GM12878 (cell line): ENCODE results near the gene COLQ. TPM values are rescaled to one million over a fixed set of nuclear protein-coding genes. Genes with fewer than 3 reads are reported as not detected.

Experiments used
- ATAC-seq: fragments of 200-7000 bp; cut with Tn5 transposase; 3 replicates; pipeline ENCODE4 v1.9.1; 2020; ENCODE audit warnings: mild to moderate bottlenecking, moderate library complexity
- BruUV-seq: library from RNA; stranded (reverse); fragments of 400-500 nt; replicated peaks from 2 replicates; lab custom pipeline; 2021; lab: Mats Ljungman, UMichigan
- CTCF ChIA-PET: fragments of 300-600 bp; sonication (Branson Sonifier 250); formaldehyde crosslinking; extraction: SDS; loops from one replicate; lab custom pipeline; 2021; ENCODE audit warnings: inconsistent platforms; lab: Yijun Ruan, JAX
- POLR2A ChIA-PET: fragments of 350-600 bp; formaldehyde crosslinking; extraction: SDS; loops from one replicate; lab custom pipeline; 2021; ENCODE audit warnings: inconsistent platforms; lab: Charles Lee
- RAD21 ChIA-PET: fragments of 300-600 bp; sonication (Branson Sonifier 250); formaldehyde crosslinking; loops from one replicate; lab custom pipeline; 2023; ENCODE audit warnings: antibody characterized with exemption; ENCODE audit not compliant: unreplicated experiment; lab: Charles Lee
- SMC1A ChIA-PET: fragments of 300-600 bp; sonication (Branson Sonifier 250); formaldehyde crosslinking; loops from one replicate; lab custom pipeline; 2023; ENCODE audit not compliant: unreplicated experiment, uncharacterized antibody; lab: Charles Lee
- DNase-seq: peaks from one replicate; pipeline ENCODE4 v3.0.0-alpha.2; 2011; ENCODE audit warnings: low read depth, low spot score
- FAIRE-seq: peaks from 3 replicates; lab custom pipeline; 2011; peaks lifted over from hg19 to GRCh38; lab: Jason Lieb, UNC
- H2AFZ ChIP-seq: 2 replicates; pipeline ENCODE4 v1.6.0; 2011; ENCODE audit warnings: low read depth, low read length, control low read depth; ENCODE audit not compliant: control insufficient read depth
- H3K27ac ChIP-seq: 2 replicates; pipeline ENCODE4 v1.5.1; 2011; ENCODE audit warnings: control low read depth; ENCODE audit not compliant: control insufficient read depth, insufficient read depth
- H3K27me3 ChIP-seq, 2 experiments: replicated peaks in 1 of 2; 2 replicates each; pipeline versions ENCODE4 v1.6.0 to v1.6.1; 2011; ENCODE audit warnings: low read length in 1 of 2; ENCODE audit not compliant: control insufficient read depth in 2 of 2, insufficient read depth in 2 of 2
- H3K36me3 ChIP-seq, 2 experiments: 2 replicates each; pipeline ENCODE4 v1.5.1; 2011; ENCODE audit warnings: low read length in 1 of 2; ENCODE audit not compliant: control insufficient read depth in 2 of 2, insufficient read depth in 2 of 2
- H3K4me1 ChIP-seq: 2 replicates; pipeline ENCODE4 v1.6.1; 2011; ENCODE audit warnings: mild to moderate bottlenecking, low read length, moderate library complexity, mixed read lengths; ENCODE audit not compliant: control insufficient read depth, insufficient read depth
- H3K4me2 ChIP-seq: 2 replicates; pipeline ENCODE4 v1.6.0; 2011; ENCODE audit warnings: control low read depth; ENCODE audit not compliant: control insufficient read depth, insufficient read depth
- H3K4me3 ChIP-seq: fragments of 200-600 bp; sonication (generic); 2 replicates; pipeline ENCODE4 v1.5.1; 2016
- H3K79me2 ChIP-seq: 2 replicates; pipeline ENCODE4 v1.6.0; 2011; ENCODE audit warnings: low read length; ENCODE audit not compliant: control insufficient read depth, insufficient read depth
- H3K9ac ChIP-seq: 2 replicates; pipeline ENCODE4 v1.8.0; 2011; ENCODE audit warnings: low read length, control low read depth, mixed read lengths; ENCODE audit not compliant: control insufficient read depth, insufficient read depth
- H3K9me3 ChIP-seq: replicated peaks from 3 replicates; pipeline ENCODE4 v1.5.1; 2011; ENCODE audit warnings: mild to moderate bottlenecking, low read length; ENCODE audit not compliant: control insufficient read depth, insufficient read depth
- H4K20me1 ChIP-seq: 2 replicates; pipeline ENCODE4 v1.6.0; 2011; ENCODE audit not compliant: control insufficient read depth, insufficient read depth
- CHD2 ChIP-seq: IDR thresholded peaks from 2 replicates; pipeline ENCODE4 v1.6.1; 2011; ENCODE audit warnings: low read depth, low read length, improper control_type of control experiment, borderline replicate concordance
- ETV6 ChIP-seq, 2 experiments: fragments of 450-650 bp in 1 of 2; IDR thresholded peaks in 1 of 2; conservative IDR thresholded peaks in 1 of 2; 2 replicates each; pipeline ENCODE4 v1.6.1; 2014; ENCODE audit warnings: antibody characterized with exemption in 1 of 2, borderline replicate concordance in 1 of 2, low read depth in 1 of 2, mild to moderate bottlenecking in 1 of 2, moderate library complexity in 1 of 2
- EZH2 ChIP-seq: IDR thresholded peaks from 2 replicates; pipeline ENCODE4 v1.6.1; 2012; ENCODE audit warnings: low read depth, mild to moderate bottlenecking, control low read depth, inconsistent platforms, low read length, borderline replicate concordance; ENCODE audit not compliant: control insufficient read depth
- HDAC6 ChIP-seq: fragments of 200-600 bp; sonication (generic); IDR thresholded peaks from one replicate; pipeline ENCODE4 v1.8.0; 2017; ENCODE audit warnings: antibody characterized with exemption; ENCODE audit not compliant: unreplicated experiment
- KAT2A ChIP-seq: conservative IDR thresholded peaks from 2 replicates; pipeline ENCODE4 v1.6.1; 2011; ENCODE audit warnings: low read depth, low read length; ENCODE audit not compliant: control insufficient read depth
- MXI1 ChIP-seq: fragments of 150-350 bp; IDR thresholded peaks from 2 replicates; pipeline ENCODE4 v1.6.1; 2011; ENCODE audit warnings: low read depth, mild to moderate bottlenecking, inconsistent platforms, low read length, improper control_type of control experiment
- NFXL1 ChIP-seq: fragments of 450-650 bp; IDR thresholded peaks from 2 replicates; pipeline ENCODE4 v1.6.1; 2017; ENCODE audit warnings: antibody characterized with exemption, mild to moderate bottlenecking, borderline replicate concordance
- RELA ChIP-seq: fragments of 450-650 bp; IDR thresholded peaks from 2 replicates; pipeline ENCODE4 v1.8.0; 2014; ENCODE audit warnings: borderline replicate concordance; ENCODE audit not compliant: partially characterized antibody
- SREBF2 ChIP-seq: IDR thresholded peaks from 2 replicates; pipeline ENCODE4 v1.6.1; 2012; ENCODE audit warnings: mild to moderate bottlenecking, low read length
- WGBS: methylation state at CpG from one replicate; pipeline ENCODE4 v1.1.6; 2016; ENCODE audit warnings: low lambda C conversion rate; ENCODE audit not compliant: insufficient replicate concordance, insufficient coverage; ENCODE audit errors: missing lambda C conversion rate; 5-methylcytosine and 5-hydroxymethylcytosine counted together
- in situ Hi-C: fragments of 300-500 bp; cut with MboI; formaldehyde crosslinking; loops from 9 replicates; pipeline ENCODE4 v1.14.3; 2018; ENCODE audit warnings: mixed read lengths
- intact Hi-C: fragments of 100-400 bp; cut with micrococcal nuclease; formaldehyde crosslinking; loops from one replicate; pipeline ENCODE4 v1.14.2; 2022; ENCODE audit not compliant: unreplicated experiment
- polyA plus RNA-seq, 11 experiments: library from polyadenylated mRNA; depleted of rRNA in 4 of 11; unstranded in 6 of 11; stranded (reverse) in 5 of 11; fragments of >200 nt; fragmentation: Nextera tagmentation in 4 of 11; fragmentation: Illumina TruSeq in 1 of 11; extraction: Ambion mirVana in 4 of 11; extraction: Trizol in 1 of 11; gene quantifications; 1 replicate in 1 of 11; 2 replicates in 10 of 11; pipeline versions ENCODE4 v1.2.1 to v1.2.3, GENCODE V29; 2011 to 2016; ENCODE audit warnings: inconsistent platforms in 2 of 11, missing spikeins in 2 of 11, low read depth in 1 of 11
- total RNA-seq, 4 experiments: library from RNA; depleted of rRNA in 3 of 4; stranded (reverse); fragments of >200 nt in 3 of 4; fragmentation: Illumina TruSeq in 1 of 4; extraction: Trizol in 1 of 4; gene quantifications; 2 replicates each; pipeline versions ENCODE4 v1.2.1 to v1.2.3, GENCODE V29; 2013 to 2021
- TF ChIP-seq, protein P1 (sequence below): IDR thresholded peaks from 2 replicates; pipeline ENCODE4 v1.6.1; 2012; ENCODE audit warnings: low read depth, low read length, improper control_type of control experiment
- TF ChIP-seq, protein P2 (sequence below): fragments of 450-650 bp; IDR thresholded peaks from 2 replicates; pipeline ENCODE4 v1.6.1; 2017; ENCODE audit warnings: mild to moderate bottlenecking, low read depth, inconsistent platforms; ENCODE audit not compliant: poor library complexity, severe bottlenecking
- TF ChIP-seq, protein P3 (sequence below): IDR thresholded peaks from 2 replicates; pipeline ENCODE4 v1.6.1; 2012; ENCODE audit warnings: low read depth, low read length, improper control_type of control experiment
- TF ChIP-seq, protein P4 (sequence below): fragments of 450-650 bp; IDR thresholded peaks from 2 replicates; pipeline ENCODE4 v1.6.1; 2017; ENCODE audit warnings: low read depth, mild to moderate bottlenecking, moderate library complexity
- TF ChIP-seq, protein P5 (sequence below): fragments of 450-650 bp; IDR thresholded peaks from 2 replicates; pipeline ENCODE4 v1.6.1; 2017; ENCODE audit warnings: antibody characterized with exemption, mild to moderate bottlenecking, moderate library complexity

Gene COLQ
- total and polyA plus RNA-seq, 10 of the 15 experiments (the other 5 are each of a cell fraction or from before 2014, with no cell fraction given) = 0.13 to 2.7 (median 0.70) TPM

DNA sequence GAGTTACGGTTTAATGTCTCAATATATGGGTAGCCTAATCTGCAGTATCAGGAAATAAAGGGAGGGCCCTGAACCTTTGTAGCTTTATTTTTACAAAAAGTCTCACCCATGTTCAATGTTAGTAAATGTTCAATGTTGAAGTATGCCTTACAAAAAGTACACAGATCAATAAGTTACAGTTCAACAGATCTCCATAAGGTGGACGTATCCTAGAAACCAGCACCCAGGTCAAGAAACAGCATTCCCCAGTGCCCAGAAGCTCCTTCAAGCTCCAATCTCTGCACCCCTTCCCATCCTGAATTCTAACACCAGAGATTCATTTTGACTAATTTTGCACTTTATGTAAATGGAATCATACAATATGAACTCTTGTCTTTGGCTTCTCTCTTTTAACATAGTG, 31.3 kb downstream of the COLQ start:
- CTCF ChIA-PET = interaction anchor here (1.2 to 1.6 kb wide), 3 partner anchors 11 to 72 kb away, joined by 3 to 5 read pairs (median 4); no protein-coding TSS in a partner anchor
- no peaks in the 10 kb centered on the region for H3K27me3 ChIP-seq
- WGBS = 97% methylated on average over 2 of the region's 2 CpGs
- no peak for TF ChIP-seq KAT2A
- TF ChIP-seq, protein P1, sequence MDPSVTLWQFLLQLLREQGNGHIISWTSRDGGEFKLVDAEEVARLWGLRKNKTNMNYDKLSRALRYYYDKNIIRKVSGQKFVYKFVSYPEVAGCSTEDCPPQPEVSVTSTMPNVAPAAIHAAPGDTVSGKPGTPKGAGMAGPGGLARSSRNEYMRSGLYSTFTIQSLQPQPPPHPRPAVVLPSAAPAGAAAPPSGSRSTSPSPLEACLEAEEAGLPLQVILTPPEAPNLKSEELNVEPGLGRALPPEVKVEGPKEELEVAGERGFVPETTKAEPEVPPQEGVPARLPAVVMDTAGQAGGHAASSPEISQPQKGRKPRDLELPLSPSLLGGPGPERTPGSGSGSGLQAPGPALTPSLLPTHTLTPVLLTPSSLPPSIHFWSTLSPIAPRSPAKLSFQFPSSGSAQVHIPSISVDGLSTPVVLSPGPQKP = no peak
- no peak for TF ChIP-seq ETV6 (conservative IDR thresholded peaks at IDR 0.05 in 1 of 2, IDR thresholded peaks at IDR 0.05 in 1 of 2; ENCODE audit: borderline replicate concordance in 1 of 2, low read depth in 1 of 2)
- TF ChIP-seq SREBF2 = no peak
- TF ChIP-seq HDAC6 = no peak
- TF ChIP-seq, protein P2, sequence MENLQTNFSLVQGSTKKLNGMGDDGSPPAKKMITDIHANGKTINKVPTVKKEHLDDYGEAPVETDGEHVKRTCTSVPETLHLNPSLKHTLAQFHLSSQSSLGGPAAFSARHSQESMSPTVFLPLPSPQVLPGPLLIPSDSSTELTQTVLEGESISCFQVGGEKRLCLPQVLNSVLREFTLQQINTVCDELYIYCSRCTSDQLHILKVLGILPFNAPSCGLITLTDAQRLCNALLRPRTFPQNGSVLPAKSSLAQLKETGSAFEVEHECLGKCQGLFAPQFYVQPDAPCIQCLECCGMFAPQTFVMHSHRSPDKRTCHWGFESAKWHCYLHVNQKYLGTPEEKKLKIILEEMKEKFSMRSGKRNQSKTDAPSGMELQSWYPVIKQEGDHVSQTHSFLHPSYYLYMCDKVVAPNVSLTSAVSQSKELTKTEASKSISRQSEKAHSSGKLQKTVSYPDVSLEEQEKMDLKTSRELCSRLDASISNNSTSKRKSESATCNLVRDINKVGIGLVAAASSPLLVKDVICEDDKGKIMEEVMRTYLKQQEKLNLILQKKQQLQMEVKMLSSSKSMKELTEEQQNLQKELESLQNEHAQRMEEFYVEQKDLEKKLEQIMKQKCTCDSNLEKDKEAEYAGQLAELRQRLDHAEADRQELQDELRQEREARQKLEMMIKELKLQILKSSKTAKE = no peak
- no peak for TF ChIP-seq EZH2
- TF ChIP-seq, protein P3, sequence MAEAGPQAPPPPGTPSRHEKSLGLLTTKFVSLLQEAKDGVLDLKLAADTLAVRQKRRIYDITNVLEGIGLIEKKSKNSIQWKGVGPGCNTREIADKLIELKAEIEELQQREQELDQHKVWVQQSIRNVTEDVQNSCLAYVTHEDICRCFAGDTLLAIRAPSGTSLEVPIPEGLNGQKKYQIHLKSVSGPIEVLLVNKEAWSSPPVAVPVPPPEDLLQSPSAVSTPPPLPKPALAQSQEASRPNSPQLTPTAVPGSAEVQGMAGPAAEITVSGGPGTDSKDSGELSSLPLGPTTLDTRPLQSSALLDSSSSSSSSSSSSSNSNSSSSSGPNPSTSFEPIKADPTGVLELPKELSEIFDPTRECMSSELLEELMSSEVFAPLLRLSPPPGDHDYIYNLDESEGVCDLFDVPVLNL = no peak
- no peak for TF ChIP-seq CHD2
- TF ChIP-seq, protein P4, sequence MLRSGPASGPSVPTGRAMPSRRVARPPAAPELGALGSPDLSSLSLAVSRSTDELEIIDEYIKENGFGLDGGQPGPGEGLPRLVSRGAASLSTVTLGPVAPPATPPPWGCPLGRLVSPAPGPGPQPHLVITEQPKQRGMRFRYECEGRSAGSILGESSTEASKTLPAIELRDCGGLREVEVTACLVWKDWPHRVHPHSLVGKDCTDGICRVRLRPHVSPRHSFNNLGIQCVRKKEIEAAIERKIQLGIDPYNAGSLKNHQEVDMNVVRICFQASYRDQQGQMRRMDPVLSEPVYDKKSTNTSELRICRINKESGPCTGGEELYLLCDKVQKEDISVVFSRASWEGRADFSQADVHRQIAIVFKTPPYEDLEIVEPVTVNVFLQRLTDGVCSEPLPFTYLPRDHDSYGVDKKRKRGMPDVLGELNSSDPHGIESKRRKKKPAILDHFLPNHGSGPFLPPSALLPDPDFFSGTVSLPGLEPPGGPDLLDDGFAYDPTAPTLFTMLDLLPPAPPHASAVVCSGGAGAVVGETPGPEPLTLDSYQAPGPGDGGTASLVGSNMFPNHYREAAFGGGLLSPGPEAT = no peak
- no peak for TF ChIP-seq MXI1
- TF ChIP-seq, protein P5, sequence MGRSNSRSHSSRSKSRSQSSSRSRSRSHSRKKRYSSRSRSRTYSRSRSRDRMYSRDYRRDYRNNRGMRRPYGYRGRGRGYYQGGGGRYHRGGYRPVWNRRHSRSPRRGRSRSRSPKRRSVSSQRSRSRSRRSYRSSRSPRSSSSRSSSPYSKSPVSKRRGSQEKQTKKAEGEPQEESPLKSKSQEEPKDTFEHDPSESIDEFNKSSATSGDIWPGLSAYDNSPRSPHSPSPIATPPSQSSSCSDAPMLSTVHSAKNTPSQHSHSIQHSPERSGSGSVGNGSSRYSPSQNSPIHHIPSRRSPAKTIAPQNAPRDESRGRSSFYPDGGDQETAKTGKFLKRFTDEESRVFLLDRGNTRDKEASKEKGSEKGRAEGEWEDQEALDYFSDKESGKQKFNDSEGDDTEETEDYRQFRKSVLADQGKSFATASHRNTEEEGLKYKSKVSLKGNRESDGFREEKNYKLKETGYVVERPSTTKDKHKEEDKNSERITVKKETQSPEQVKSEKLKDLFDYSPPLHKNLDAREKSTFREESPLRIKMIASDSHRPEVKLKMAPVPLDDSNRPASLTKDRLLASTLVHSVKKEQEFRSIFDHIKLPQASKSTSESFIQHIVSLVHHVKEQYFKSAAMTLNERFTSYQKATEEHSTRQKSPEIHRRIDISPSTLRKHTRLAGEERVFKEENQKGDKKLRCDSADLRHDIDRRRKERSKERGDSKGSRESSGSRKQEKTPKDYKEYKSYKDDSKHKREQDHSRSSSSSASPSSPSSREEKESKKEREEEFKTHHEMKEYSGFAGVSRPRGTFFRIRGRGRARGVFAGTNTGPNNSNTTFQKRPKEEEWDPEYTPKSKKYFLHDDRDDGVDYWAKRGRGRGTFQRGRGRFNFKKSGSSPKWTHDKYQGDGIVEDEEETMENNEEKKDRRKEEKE = no peak
- TF ChIP-seq RELA = no peak
- TF ChIP-seq NFXL1 = no peak

More for the DNA sequence above, 31.3 kb downstream of the COLQ start:
- FAIRE-seq = peak; percentile 61
- ChIA-PET RAD21 (no interaction called here), POLR2A (no interaction called here), SMC1A (interaction anchor here (0.5 to 1.6 kb wide), 3 partner anchors 10 to 69 kb away, joined by 3 to 8 read pairs (median 4); no protein-coding TSS in a partner anchor)
- H3K36me3 ChIP-seq = no peaks in the 10 kb centered on the region
- no peaks in the 10 kb centered on the region; the same call in 2 of the 3 replicates for H3K9me3 ChIP-seq
- ATAC-seq = no peak
- no peaks in the 10 kb centered on the region for H3K79me2 ChIP-seq
- in situ Hi-C loops (no loop called here), intact Hi-C loops (no loop called here)
- DNase-seq = no peak
- H3K4me3 ChIP-seq = no peak overlapping the region
- no peak overlapping the region for H3K4me2 ChIP-seq
- H4K20me1 ChIP-seq = no peaks in the 10 kb centered on the region
- BruUV-seq = no TSS peak
- peaks cover 9% of the 10 kb centered on the region for H3K4me1 ChIP-seq
- H3K9ac ChIP-seq = no peak overlapping the region
- H2AFZ ChIP-seq = no peak overlapping the region
- no peak overlapping the region for H3K27ac ChIP-seq
